Bronchial epithelial cell (primary cell): Measurements from ENCODE around the gene UGP2. TPM values are rescaled to one million over a fixed set of nuclear protein-coding genes. Genes with fewer than 3 reads are reported as not detected.

Experiments used
- DNase-seq: peaks from one replicate; pipeline ENCODE4 v3.0.0-alpha.2; 2010; ENCODE audit warnings: low read depth
- FAIRE-seq: peaks from 2 replicates; lab custom pipeline; 2011; peaks lifted over from hg19 to GRCh38; lab: Jason Lieb, UNC
- H3K27me3 ChIP-seq: 2 replicates; pipeline ENCODE4 v1.5.1; 2011; ENCODE audit warnings: low read length; ENCODE audit not compliant: control insufficient read depth, insufficient read depth
- H3K36me3 ChIP-seq: 2 replicates; pipeline ENCODE4 v1.5.1; 2011; ENCODE audit warnings: low read length; ENCODE audit not compliant: control insufficient read depth, insufficient read depth
- H3K4me3 ChIP-seq: 2 replicates; pipeline ENCODE4 v1.5.1; 2011; ENCODE audit warnings: mild to moderate bottlenecking, low read depth, low read length, control low read depth
- CTCF ChIP-seq: IDR thresholded peaks from 2 replicates; pipeline ENCODE4 v1.5.1; 2011; ENCODE audit warnings: mild to moderate bottlenecking, moderate library complexity, low read length, control low read depth, inconsistent platforms; ENCODE audit not compliant: insufficient read depth, severe bottlenecking
- total RNA-seq: library from RNA; depleted of rRNA; stranded (reverse); fragments of >200 nt; gene quantifications from 2 replicates; pipeline ENCODE4 v1.2.1, GENCODE V29; 2014

UGP2 gene
- total RNA-seq, 1 donor from 2014 or later = 127 TPM

GRCh38 chr2:63850649-63851048, 9.0 kb downstream of the UGP2 start:
- Histone ChIP-seq H3K27me3 (no peaks in the 10 kb centered on the region), H3K36me3 (no peaks in the 10 kb centered on the region), H3K4me3 (no peak overlapping the region)
- DNase-seq = no peak
- no peak for TF ChIP-seq CTCF
- no peak for FAIRE-seq

- FAIRE-seq (no peak), DNase-seq (no peak)
- no peaks in the 10 kb centered on the region for H3K36me3 ChIP-seq
- no peak for TF ChIP-seq CTCF
- no peak overlapping the region for H3K4me3 ChIP-seq
- H3K27me3 ChIP-seq = no peaks in the 10 kb centered on the region
These were observed 10.1 kb downstream of the UGP2 start for GRCh38 chr2:63851691-63852311.

GRCh38 chr2:63853527-63854310, 12.0 kb downstream of the UGP2 start:
- no peak for DNase-seq
- Histone ChIP-seq H3K27me3 (no peaks in the 10 kb centered on the region), H3K4me3 (no peak overlapping the region), H3K36me3 (peaks cover 3% of the 10 kb centered on the region)
- TF ChIP-seq CTCF = no peak
- no peak for FAIRE-seq

- Histone ChIP-seq H3K27me3 (no peaks in the 10 kb centered on the region), H3K4me3 (no peak overlapping the region), H3K36me3 (peaks cover 5% of the 10 kb centered on the region)
- FAIRE-seq (no peak), DNase-seq (no peak)
- TF ChIP-seq CTCF = no peak
These were observed 14.0 kb downstream of the UGP2 start for GRCh38 chr2:63855418-63856302.

- FAIRE-seq = no peak
- Histone ChIP-seq H3K36me3 (peaks cover 5% of the 10 kb centered on the region), H3K27me3 (no peaks in the 10 kb centered on the region), H3K4me3 (no peak overlapping the region)
- no peak for DNase-seq
- TF ChIP-seq CTCF = no peak
These were observed 14.6 kb downstream of the UGP2 start for GRCh38 chr2:63856303-63856603.
